ENCODE results near the gene NFKBIB.

DNA sequence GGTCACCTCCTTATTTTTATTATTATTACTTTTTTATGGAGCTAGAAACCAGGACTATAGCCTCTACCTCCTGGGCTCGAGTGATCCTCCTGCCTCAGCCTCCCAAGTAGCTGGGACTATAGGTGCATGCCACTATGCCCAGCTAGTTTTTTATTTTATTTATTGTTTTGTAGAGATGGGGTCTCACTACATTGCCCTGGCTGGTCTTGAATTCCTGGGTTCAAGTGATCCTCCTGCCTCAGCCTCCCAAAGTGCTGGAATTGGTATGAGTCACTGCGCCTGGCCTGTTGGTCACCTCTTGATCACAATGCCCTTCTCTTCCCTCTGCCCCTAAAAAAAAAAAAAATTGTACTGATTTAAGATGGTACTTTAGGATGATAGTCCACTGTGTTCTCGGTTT, 51.4 kb downstream of the NFKBIB start:
- TF ChIP-seq, protein P1, sequence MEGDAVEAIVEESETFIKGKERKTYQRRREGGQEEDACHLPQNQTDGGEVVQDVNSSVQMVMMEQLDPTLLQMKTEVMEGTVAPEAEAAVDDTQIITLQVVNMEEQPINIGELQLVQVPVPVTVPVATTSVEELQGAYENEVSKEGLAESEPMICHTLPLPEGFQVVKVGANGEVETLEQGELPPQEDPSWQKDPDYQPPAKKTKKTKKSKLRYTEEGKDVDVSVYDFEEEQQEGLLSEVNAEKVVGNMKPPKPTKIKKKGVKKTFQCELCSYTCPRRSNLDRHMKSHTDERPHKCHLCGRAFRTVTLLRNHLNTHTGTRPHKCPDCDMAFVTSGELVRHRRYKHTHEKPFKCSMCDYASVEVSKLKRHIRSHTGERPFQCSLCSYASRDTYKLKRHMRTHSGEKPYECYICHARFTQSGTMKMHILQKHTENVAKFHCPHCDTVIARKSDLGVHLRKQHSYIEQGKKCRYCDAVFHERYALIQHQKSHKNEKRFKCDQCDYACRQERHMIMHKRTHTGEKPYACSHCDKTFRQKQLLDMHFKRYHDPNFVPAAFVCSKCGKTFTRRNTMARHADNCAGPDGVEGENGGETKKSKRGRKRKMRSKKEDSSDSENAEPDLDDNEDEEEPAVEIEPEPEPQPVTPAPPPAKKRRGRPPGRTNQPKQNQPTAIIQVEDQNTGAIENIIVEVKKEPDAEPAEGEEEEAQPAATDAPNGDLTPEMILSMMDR (IDR thresholded peaks at IDR 0.05 in 8 of 11, conservative IDR thresholded peaks at IDR 0.05 in 3 of 11), result no peak
- TF ChIP-seq POLR2A (IDR thresholded peaks at IDR 0.05) (no peak), POLR2AphosphoS5 (IDR thresholded peaks at IDR 0.05) (no peak)

Measured in spleen (tissue), 7 donors.